ENCODE results near the gene MTHFD2L.

- TF ChIP-seq CTCF (conservative IDR thresholded peaks at IDR 0.05) (no peak), EZH2 (IDR thresholded peaks at IDR 0.05; ENCODE audit: low read depth) (no peak)
These were observed 157.0 kb downstream of the MTHFD2L start for GRCh38 chr4:74314944-74315343.
